HepG2 (cell line): ENCODE results near the gene GALNT1. TPM values are rescaled to one million over a fixed set of nuclear protein-coding genes. Genes with fewer than 3 reads are reported as not detected.
"Not testable (repeated sequence)": the region's sequence is repeated elsewhere in the genome, so short reads cannot be mapped to it uniquely, and the experiment has no call there.

Experiments used
- ATAC-seq: fragments of 200-7000 bp; cut with Tn5 transposase; 3 replicates; pipeline ENCODE4 v1.9.1; 2020; ENCODE audit warnings: mild to moderate bottlenecking, moderate library complexity
- BruUV-seq: library from RNA; stranded (reverse); fragments of 400-500 nt; replicated peaks from 2 replicates; lab custom pipeline; 2021; lab: Mats Ljungman, UMichigan
- CTCF ChIA-PET: fragments of 300-600 bp; formaldehyde crosslinking; extraction: SDS; loops from one replicate; lab custom pipeline; 2021; ENCODE audit warnings: low total read pairs, inconsistent platforms, low intra/inter-chr PET ratio; lab: Yijun Ruan, JAX
- POLR2A ChIA-PET: fragments of 350-600 bp; sonication (Branson Sonifier 250); formaldehyde crosslinking; loops from one replicate; lab custom pipeline; 2020; ENCODE audit warnings: antibody characterized with exemption, inconsistent platforms; lab: Yijun Ruan, JAX
- DNase-seq: peaks from one replicate; pipeline ENCODE4 v3.0.0-alpha.2; 2015; ENCODE audit warnings: low spot score
- FAIRE-seq: peaks from 3 replicates; lab custom pipeline; 2011; peaks lifted over from hg19 to GRCh38; lab: Jason Lieb, UNC
- H2AFZ ChIP-seq: one replicate; pipeline ENCODE4 v1.6.1; 2011; ENCODE audit warnings: low read length, inconsistent platforms
- H3K27ac ChIP-seq: fragments of 300-600 bp; 3 replicates; pipeline ENCODE4 v1.8.0; 2011; ENCODE audit warnings: mixed run types, mild to moderate bottlenecking, mixed read lengths, low read length, inconsistent platforms; ENCODE audit not compliant: insufficient read depth; ENCODE audit errors: extremely low read length
- H3K27me3 ChIP-seq, 2 experiments: fragments of 200-600 bp in 1 of 2; 2 replicates in 1 of 2; 3 replicates in 1 of 2; pipeline versions ENCODE4 v1.6.0 to v1.8.0; 2011; ENCODE audit warnings: low read length in 2 of 2, mild to moderate bottlenecking in 2 of 2, moderate library complexity in 2 of 2, inconsistent platforms in 1 of 2; ENCODE audit not compliant: insufficient read depth in 2 of 2, control insufficient read depth in 1 of 2
- H3K36me3 ChIP-seq, 2 experiments: fragments of 200-600 bp in 1 of 2; replicated peaks in 1 of 2; 2 replicates in 1 of 2; 3 replicates in 1 of 2; pipeline versions ENCODE4 v1.5.1 to v1.8.0; 2011; ENCODE audit warnings: low read length in 2 of 2, inconsistent platforms in 1 of 2; ENCODE audit not compliant: insufficient read depth in 2 of 2, control insufficient read depth in 1 of 2
- H3K4me1 ChIP-seq: 2 replicates; pipeline ENCODE4 v1.5.1; 2012; ENCODE audit warnings: low read length, inconsistent platforms; ENCODE audit not compliant: insufficient read depth
- H3K4me2 ChIP-seq: 2 replicates; pipeline ENCODE4 v1.6.0; 2011; ENCODE audit warnings: low read depth, low read length, inconsistent platforms
- H3K4me3 ChIP-seq, 3 experiments: fragments of 200-600 bp in 1 of 3; sonication (generic), shearing (Covaris generic) in 1 of 3; replicated peaks in 1 of 3; 2 replicates each; pipeline ENCODE4 v1.5.1; 2011 to 2016; ENCODE audit warnings: low read length in 3 of 3, inconsistent platforms in 2 of 3, low read depth in 2 of 3, mild to moderate bottlenecking in 2 of 3, control low read depth in 1 of 3, mixed read lengths in 1 of 3; ENCODE audit not compliant: insufficient read depth in 1 of 3
- H3K79me2 ChIP-seq: one replicate; pipeline ENCODE4 v1.6.1; 2011; ENCODE audit warnings: low read length, inconsistent platforms; ENCODE audit not compliant: insufficient read depth
- H3K9ac ChIP-seq: 2 replicates; pipeline ENCODE4 v1.6.0; 2011; ENCODE audit warnings: mild to moderate bottlenecking, low read depth, low read length, inconsistent platforms; ENCODE audit not compliant: insufficient read depth
- H3K9me3 ChIP-seq: 2 replicates; pipeline ENCODE4 v1.5.1; 2012; ENCODE audit warnings: mild to moderate bottlenecking, low read length
- H4K20me1 ChIP-seq: 2 replicates; pipeline ENCODE4 v1.6.0; 2011; ENCODE audit warnings: inconsistent platforms, mild to moderate bottlenecking, low read length, moderate library complexity; ENCODE audit not compliant: insufficient read depth
- ERF ChIP-seq: IDR thresholded peaks from 2 replicates; pipeline ENCODE4 v1.6.1; 2018; ENCODE audit warnings: missing biosample characterization, missing genetic modification reagents
- NCOA1 ChIP-seq: sonication (generic); formaldehyde crosslinking; IDR thresholded peaks from 2 replicates; pipeline ENCODE4 v1.9.0; 2021; ENCODE audit warnings: missing genetic modification reagents
- TCF7 ChIP-seq: sonication (generic); IDR thresholded peaks from 2 replicates; pipeline ENCODE4 v1.6.1; 2016; ENCODE audit warnings: antibody characterized with exemption, low read depth
- ZFAT ChIP-seq: sonication (generic); formaldehyde crosslinking; conservative IDR thresholded peaks from 2 replicates; pipeline ENCODE4 v1.8.1; 2023; ENCODE audit warnings: missing genetic modification reagents, inconsistent platforms
- ZNF33B ChIP-seq: sonication (generic); formaldehyde crosslinking; IDR thresholded peaks from 2 replicates; pipeline ENCODE4 v1.5.1; 2020; ENCODE audit warnings: mild to moderate bottlenecking, missing genetic modification reagents
- ZNF350 ChIP-seq: sonication (generic); formaldehyde crosslinking; IDR thresholded peaks from 2 replicates; pipeline ENCODE4 v1.4.0; 2020; ENCODE audit warnings: mild to moderate bottlenecking, low read depth, missing genetic modification reagents, borderline replicate concordance
- ZNF446 ChIP-seq: sonication (generic); formaldehyde crosslinking; IDR thresholded peaks from 2 replicates; pipeline ENCODE4 v1.5.0; 2020; ENCODE audit warnings: mild to moderate bottlenecking, missing genetic modification reagents
- ZNF724P ChIP-seq: sonication (generic); formaldehyde crosslinking; IDR thresholded peaks from 2 replicates; pipeline ENCODE4 v1.8.0; 2022; ENCODE audit warnings: missing genetic modification reagents, borderline replicate concordance
- ZSCAN29 ChIP-seq: sonication (generic); formaldehyde crosslinking; conservative IDR thresholded peaks from 2 replicates; pipeline ENCODE4 v1.4.0; 2020; ENCODE audit warnings: mild to moderate bottlenecking, missing genetic modification reagents
- WGBS: methylation state at CpG from one replicate; pipeline ENCODE4 v1.1.6; 2017; ENCODE audit warnings: low lambda C conversion rate; 5-methylcytosine and 5-hydroxymethylcytosine counted together
- in situ Hi-C: cut with HindIII; loops from 2 replicates; pipeline ENCODE4 v1.10.0; 2017; ENCODE audit warnings: low pct_unique_long_range_greater_than_20kb; ENCODE audit not compliant: extremely low pct_ligation_motif_present
- intact Hi-C: fragments of 100-400 bp; cut with micrococcal nuclease; formaldehyde crosslinking; loops from one replicate; pipeline ENCODE4 v1.10.0; 2022; ENCODE audit not compliant: unreplicated experiment
- polyA plus RNA-seq, 8 experiments: library from polyadenylated mRNA; depleted of rRNA in 3 of 8; stranded (reverse) in 7 of 8; unstranded in 1 of 8; fragments of >200 nt; fragmentation: Illumina TruSeq in 4 of 8; extraction: Trizol in 4 of 8; gene quantifications; 2 replicates each; pipeline versions ENCODE4 v1.2.1 to v1.2.3, GENCODE V29; 2011 to 2016; ENCODE audit warnings: low read depth in 4 of 8, missing spikeins in 1 of 8, mixed read lengths in 1 of 8; ENCODE audit not compliant: insufficient read depth in 1 of 8
- total RNA-seq, 5 experiments: library from RNA; depleted of rRNA; stranded (reverse); fragments of >200 nt; fragmentation: Illumina TruSeq; extraction: Trizol; gene quantifications; 2 replicates each; pipeline ENCODE4 v1.2.3, GENCODE V29; 2016; ENCODE audit warnings: low read depth in 1 of 5
- TF ChIP-seq, protein P1 (sequence below): sonication (generic); formaldehyde crosslinking; IDR thresholded peaks from 2 replicates; pipeline ENCODE4 v1.8.0; 2023; ENCODE audit warnings: mild to moderate bottlenecking, missing genetic modification reagents
- TF ChIP-seq, protein P2 (sequence below), 2 experiments: sonication (generic) in 1 of 2; formaldehyde crosslinking in 1 of 2; IDR thresholded peaks; 2 replicates each; pipeline versions ENCODE4 v1.4.0 to v1.6.1; 2016 to 2020; ENCODE audit warnings: borderline replicate concordance in 1 of 2, low read depth in 1 of 2, mild to moderate bottlenecking in 1 of 2, missing genetic modification reagents in 1 of 2

Gene GALNT1
- total and polyA plus RNA-seq, 2 of the 13 experiments (the other 11 are each of a cell fraction or from before 2014, with no cell fraction given) = 41.1 to 100 TPM

DNA sequence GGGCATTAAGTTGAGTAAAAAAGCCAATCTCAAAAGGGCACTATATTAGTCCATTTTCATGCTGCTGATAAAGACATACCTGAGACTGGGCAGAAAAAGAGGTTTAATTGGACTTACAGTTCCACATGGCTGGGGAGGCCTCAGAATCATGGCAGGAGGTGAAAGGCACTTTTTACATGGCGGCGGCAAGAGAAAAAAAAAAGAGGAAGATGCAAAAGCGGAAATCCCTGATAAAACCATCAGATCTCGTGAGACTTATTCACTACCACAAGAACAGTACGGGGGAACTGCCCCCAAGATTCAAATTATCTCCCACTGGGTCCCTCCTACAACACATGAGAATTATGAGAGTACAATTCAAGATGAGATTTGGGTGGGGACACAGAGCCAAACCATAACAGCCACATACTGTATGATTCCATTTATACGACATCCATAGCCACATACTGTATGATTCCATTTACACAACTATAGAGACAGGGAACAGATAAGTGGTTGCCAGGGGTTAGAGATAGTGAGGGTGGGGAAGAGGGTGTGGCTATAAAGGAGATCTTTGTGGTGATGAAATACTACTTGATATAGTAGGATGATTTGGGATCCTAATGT, 5.2 kb upstream of the GALNT1 start:
- FAIRE-seq, H3K79me2 ChIP-seq, H3K9me3 ChIP-seq, H4K20me1 ChIP-seq, H3K4me2 ChIP-seq, H2AFZ ChIP-seq, H3K36me3 ChIP-seq, H3K9ac ChIP-seq, CTCF ChIA-PET, DNase-seq, H3K4me3 ChIP-seq, H3K27me3 ChIP-seq, intact Hi-C loops, in situ Hi-C loops, BruUV-seq, H3K4me1 ChIP-seq, H3K27ac ChIP-seq, POLR2A ChIA-PET, ATAC-seq: not testable (repeated sequence)
- WGBS = 75% methylated on average over 6 of the region's 6 CpGs

DNA sequence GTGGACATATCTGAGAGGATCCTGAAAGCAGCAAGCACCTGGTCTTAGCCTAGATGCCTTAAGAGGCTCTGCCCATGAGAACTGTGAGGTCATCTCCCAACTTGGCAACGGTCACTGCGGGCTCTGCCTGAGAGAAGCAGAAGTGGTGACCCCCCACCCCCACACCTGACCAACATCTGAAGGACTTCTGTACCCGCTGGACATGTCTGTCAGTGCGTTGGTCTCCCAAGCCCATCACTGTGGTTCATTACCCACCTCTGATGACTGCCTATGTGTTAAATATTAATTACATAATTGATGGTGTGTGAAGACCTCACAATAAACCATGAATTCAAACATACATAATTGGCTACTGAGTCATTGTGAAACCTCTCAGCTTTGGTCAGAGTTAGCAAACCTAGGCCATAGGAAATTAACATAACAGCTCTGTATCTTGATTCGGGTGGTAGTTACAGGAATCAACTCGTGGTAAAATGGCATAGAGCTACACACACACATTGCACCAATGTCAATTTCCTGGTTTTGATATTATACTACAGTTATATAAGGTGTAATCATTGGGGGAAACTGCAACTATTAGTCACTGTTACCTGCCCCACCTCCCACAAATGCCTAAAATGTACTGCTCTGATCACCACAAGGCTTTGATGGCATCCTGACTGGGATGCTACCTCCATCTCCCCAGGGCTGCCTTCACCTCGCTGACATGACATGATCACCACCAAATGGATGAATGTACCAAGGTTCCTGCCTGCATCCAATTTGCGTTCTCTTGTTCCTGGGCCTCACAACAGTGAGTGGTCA, 4.3 kb upstream of the GALNT1 start:
- in situ Hi-C loops (no loop called here), intact Hi-C loops (no loop called here)
- H3K4me2 ChIP-seq = no peak overlapping the region
- H3K9me3 ChIP-seq = no peaks in the 10 kb centered on the region
- no peak for FAIRE-seq
- H3K4me3 ChIP-seq = no peak overlapping the region
- H4K20me1 ChIP-seq = no peaks in the 10 kb centered on the region
- H3K9ac ChIP-seq = no peak overlapping the region
- no peak overlapping the region for H2AFZ ChIP-seq
- no peak for ATAC-seq
- H3K27me3 ChIP-seq = peaks cover 0 to 7% of the 10 kb centered on the region in 2 experiments; a peak in 1 of 5 replicates
- CTCF ChIA-PET = no interaction called here
- H3K27ac ChIP-seq = no peak overlapping the region
- POLR2A ChIA-PET = no interaction called here
- 50% methylated on average over 5 of the region's 8 CpGs for WGBS
- no TSS peak for BruUV-seq
- no peak for DNase-seq
- peaks cover 3% of the 10 kb centered on the region for H3K79me2 ChIP-seq
- H3K4me1 ChIP-seq = peaks cover 2% of the 10 kb centered on the region
- no peaks in the 10 kb centered on the region for H3K36me3 ChIP-seq
- TF ChIP-seq, protein P1, sequence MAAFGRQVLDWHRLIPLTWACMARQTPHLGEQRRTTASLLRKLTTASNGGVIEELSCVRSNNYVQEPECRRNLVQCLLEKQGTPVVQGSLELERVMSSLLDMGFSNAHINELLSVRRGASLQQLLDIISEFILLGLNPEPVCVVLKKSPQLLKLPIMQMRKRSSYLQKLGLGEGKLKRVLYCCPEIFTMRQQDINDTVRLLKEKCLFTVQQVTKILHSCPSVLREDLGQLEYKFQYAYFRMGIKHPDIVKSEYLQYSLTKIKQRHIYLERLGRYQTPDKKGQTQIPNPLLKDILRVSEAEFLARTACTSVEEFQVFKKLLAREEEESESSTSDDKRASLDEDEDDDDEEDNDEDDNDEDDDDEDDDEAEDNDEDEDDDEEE (CRISPR knock-in tag) = no peak
- TF ChIP-seq ZFAT (CRISPR knock-in tag) = no peak
- TF ChIP-seq ERF (CRISPR knock-in tag) = no peak
- no peak for TF ChIP-seq ZNF446 (CRISPR knock-in tag)
- no peak for TF ChIP-seq ZNF724P
- TF ChIP-seq ZNF350 = no peak
- no peak for TF ChIP-seq ZNF33B (CRISPR knock-in tag)
- TF ChIP-seq NCOA1 (CRISPR knock-in tag) = no peak
- no peak for TF ChIP-seq TCF7
- TF ChIP-seq, protein P2, sequence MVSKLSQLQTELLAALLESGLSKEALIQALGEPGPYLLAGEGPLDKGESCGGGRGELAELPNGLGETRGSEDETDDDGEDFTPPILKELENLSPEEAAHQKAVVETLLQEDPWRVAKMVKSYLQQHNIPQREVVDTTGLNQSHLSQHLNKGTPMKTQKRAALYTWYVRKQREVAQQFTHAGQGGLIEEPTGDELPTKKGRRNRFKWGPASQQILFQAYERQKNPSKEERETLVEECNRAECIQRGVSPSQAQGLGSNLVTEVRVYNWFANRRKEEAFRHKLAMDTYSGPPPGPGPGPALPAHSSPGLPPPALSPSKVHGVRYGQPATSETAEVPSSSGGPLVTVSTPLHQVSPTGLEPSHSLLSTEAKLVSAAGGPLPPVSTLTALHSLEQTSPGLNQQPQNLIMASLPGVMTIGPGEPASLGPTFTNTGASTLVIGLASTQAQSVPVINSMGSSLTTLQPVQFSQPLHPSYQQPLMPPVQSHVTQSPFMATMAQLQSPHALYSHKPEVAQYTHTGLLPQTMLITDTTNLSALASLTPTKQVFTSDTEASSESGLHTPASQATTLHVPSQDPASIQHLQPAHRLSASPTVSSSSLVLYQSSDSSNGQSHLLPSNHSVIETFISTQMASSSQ (IDR thresholded peaks at IDR 0.05; ENCODE audit: low read depth) = no peak
- TF ChIP-seq, protein P2 (CRISPR knock-in tag; IDR thresholded peaks at IDR 0.05; ENCODE audit: borderline replicate concordance) = no peak
- TF ChIP-seq ZSCAN29 (CRISPR knock-in tag) = no peak
- TF ChIP-seq, all 625 proteins: peak for 0
